HepG2 (cell line): ENCODE measurements around the gene KCNK7. TPM values are rescaled to one million over a fixed set of nuclear protein-coding genes. Genes with fewer than 3 reads are reported as not detected.

ENCODE experiments used
- ARNT ChIP-seq: fragments of 450-650 bp; IDR thresholded peaks from 2 replicates; pipeline ENCODE4 v1.6.1; 2017
- KLF12 ChIP-seq: sonication (generic); formaldehyde crosslinking; IDR thresholded peaks from 2 replicates; pipeline ENCODE4 v1.4.0; 2020; ENCODE audit warnings: missing genetic modification reagents, borderline replicate concordance
- MED13 ChIP-seq: sonication (generic); formaldehyde crosslinking; IDR thresholded peaks from 2 replicates; pipeline ENCODE4 v1.5.0; 2020; ENCODE audit warnings: missing genetic modification reagents
- ZBTB38 ChIP-seq: sonication (generic); formaldehyde crosslinking; IDR thresholded peaks from 2 replicates; pipeline ENCODE4 v1.5.1; 2020; ENCODE audit warnings: mild to moderate bottlenecking, missing genetic modification reagents
- ZNF530 ChIP-seq: sonication (generic); formaldehyde crosslinking; IDR thresholded peaks from 2 replicates; pipeline ENCODE4 v1.5.0; 2020; ENCODE audit warnings: low read depth, mild to moderate bottlenecking, missing genetic modification reagents
- ZNF772 ChIP-seq: sonication (generic); formaldehyde crosslinking; IDR thresholded peaks from 2 replicates; pipeline ENCODE4 v1.5.0; 2020; ENCODE audit warnings: mild to moderate bottlenecking, missing genetic modification reagents
- polyA plus RNA-seq, 8 experiments: library from polyadenylated mRNA; depleted of rRNA in 3 of 8; stranded (reverse) in 7 of 8; unstranded in 1 of 8; fragments of >200 nt; fragmentation: Illumina TruSeq in 4 of 8; extraction: Trizol in 4 of 8; gene quantifications; 2 replicates each; pipeline versions ENCODE4 v1.2.1 to v1.2.3, GENCODE V29; 2011 to 2016; ENCODE audit warnings: low read depth in 4 of 8, missing spikeins in 1 of 8, mixed read lengths in 1 of 8; ENCODE audit not compliant: insufficient read depth in 1 of 8
- total RNA-seq, 5 experiments: library from RNA; depleted of rRNA; stranded (reverse); fragments of >200 nt; fragmentation: Illumina TruSeq; extraction: Trizol; gene quantifications; 2 replicates each; pipeline ENCODE4 v1.2.3, GENCODE V29; 2016; ENCODE audit warnings: low read depth in 1 of 5
- TF ChIP-seq, protein P1 (sequence below), 2 experiments: fragments of 450-650 bp in 1 of 2; sonication (generic) in 1 of 2; formaldehyde crosslinking in 1 of 2; IDR thresholded peaks; 2 replicates each; pipeline versions ENCODE4 v1.6.1 to v1.8.0; 2016 to 2022; ENCODE audit warnings: antibody characterized with exemption in 1 of 2, mild to moderate bottlenecking in 1 of 2, missing genetic modification reagents in 1 of 2
- TF ChIP-seq, protein P2 (sequence below): sonication (generic); formaldehyde crosslinking; IDR thresholded peaks from 2 replicates; pipeline ENCODE4 v1.5.0; 2020; ENCODE audit warnings: mild to moderate bottlenecking, missing genetic modification reagents
- TF ChIP-seq, protein P3 (sequence below): IDR thresholded peaks from 2 replicates; pipeline ENCODE4 v1.6.1; 2016; ENCODE audit warnings: control low read depth
- TF ChIP-seq, protein P4 (sequence below): sonication (generic); formaldehyde crosslinking; IDR thresholded peaks from 2 replicates; pipeline ENCODE4 v1.8.0; 2022; ENCODE audit warnings: missing genetic modification reagents, mild to moderate bottlenecking, borderline replicate concordance

Gene KCNK7
- total and polyA plus RNA-seq, 2 of the 13 experiments (the other 11 are each of a cell fraction or from before 2014, with no cell fraction given): 0.11 TPM; not detected in 1

DNA sequence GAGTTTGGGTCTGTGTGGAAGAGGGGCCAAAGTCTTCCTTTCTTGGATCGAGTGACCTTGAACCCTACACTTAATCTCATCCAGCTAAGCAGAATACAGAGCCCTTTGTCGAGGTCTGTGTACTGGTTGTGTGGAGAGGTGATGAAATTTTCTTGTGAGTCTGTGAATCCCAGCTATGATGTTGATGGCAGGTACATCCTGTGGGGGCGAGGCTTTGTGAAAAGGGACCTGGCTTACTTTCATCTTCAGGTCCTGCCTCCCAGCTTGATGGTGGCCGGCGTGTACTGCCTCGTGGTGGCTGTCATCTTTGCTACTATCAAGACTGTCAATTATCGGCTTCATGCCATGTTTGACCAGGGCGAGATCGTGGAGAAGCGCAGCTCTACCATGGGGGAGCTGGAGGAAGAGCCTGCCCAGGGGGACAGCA is 21.0 kb upstream of the KCNK7 start (continued):
- TF ChIP-seq, protein P1, sequence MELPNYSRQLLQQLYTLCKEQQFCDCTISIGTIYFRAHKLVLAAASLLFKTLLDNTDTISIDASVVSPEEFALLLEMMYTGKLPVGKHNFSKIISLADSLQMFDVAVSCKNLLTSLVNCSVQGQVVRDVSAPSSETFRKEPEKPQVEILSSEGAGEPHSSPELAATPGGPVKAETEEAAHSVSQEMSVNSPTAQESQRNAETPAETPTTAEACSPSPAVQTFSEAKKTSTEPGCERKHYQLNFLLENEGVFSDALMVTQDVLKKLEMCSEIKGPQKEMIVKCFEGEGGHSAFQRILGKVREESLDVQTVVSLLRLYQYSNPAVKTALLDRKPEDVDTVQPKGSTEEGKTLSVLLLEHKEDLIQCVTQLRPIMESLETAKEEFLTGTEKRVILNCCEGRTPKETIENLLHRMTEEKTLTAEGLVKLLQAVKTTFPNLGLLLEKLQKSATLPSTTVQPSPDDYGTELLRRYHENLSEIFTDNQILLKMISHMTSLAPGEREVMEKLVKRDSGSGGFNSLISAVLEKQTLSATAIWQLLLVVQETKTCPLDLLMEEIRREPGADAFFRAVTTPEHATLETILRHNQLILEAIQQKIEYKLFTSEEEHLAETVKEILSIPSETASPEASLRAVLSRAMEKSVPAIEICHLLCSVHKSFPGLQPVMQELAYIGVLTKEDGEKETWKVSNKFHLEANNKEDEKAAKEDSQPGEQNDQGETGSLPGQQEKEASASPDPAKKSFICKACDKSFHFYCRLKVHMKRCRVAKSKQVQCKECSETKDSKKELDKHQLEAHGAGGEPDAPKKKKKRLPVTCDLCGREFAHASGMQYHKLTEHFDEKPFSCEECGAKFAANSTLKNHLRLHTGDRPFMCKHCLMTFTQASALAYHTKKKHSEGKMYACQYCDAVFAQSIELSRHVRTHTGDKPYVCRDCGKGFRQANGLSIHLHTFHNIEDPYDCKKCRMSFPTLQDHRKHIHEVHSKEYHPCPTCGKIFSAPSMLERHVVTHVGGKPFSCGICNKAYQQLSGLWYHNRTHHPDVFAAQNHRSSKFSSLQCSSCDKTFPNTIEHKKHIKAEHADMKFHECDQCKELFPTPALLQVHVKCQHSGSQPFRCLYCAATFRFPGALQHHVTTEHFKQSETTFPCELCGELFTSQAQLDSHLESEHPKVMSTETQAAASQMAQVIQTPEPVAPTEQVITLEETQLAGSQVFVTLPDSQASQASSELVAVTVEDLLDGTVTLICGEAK (IDR thresholded peaks at IDR 0.05): no peak
- TF ChIP-seq, protein P1 (CRISPR knock-in tag; IDR thresholded peaks at IDR 0.05): no peak
- TF ChIP-seq, protein P2, sequence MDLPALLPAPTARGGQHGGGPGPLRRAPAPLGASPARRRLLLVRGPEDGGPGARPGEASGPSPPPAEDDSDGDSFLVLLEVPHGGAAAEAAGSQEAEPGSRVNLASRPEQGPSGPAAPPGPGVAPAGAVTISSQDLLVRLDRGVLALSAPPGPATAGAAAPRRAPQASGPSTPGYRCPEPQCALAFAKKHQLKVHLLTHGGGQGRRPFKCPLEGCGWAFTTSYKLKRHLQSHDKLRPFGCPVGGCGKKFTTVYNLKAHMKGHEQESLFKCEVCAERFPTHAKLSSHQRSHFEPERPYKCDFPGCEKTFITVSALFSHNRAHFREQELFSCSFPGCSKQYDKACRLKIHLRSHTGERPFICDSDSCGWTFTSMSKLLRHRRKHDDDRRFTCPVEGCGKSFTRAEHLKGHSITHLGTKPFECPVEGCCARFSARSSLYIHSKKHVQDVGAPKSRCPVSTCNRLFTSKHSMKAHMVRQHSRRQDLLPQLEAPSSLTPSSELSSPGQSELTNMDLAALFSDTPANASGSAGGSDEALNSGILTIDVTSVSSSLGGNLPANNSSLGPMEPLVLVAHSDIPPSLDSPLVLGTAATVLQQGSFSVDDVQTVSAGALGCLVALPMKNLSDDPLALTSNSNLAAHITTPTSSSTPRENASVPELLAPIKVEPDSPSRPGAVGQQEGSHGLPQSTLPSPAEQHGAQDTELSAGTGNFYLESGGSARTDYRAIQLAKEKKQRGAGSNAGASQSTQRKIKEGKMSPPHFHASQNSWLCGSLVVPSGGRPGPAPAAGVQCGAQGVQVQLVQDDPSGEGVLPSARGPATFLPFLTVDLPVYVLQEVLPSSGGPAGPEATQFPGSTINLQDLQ (CRISPR knock-in tag): no peak
- TF ChIP-seq, protein P3, sequence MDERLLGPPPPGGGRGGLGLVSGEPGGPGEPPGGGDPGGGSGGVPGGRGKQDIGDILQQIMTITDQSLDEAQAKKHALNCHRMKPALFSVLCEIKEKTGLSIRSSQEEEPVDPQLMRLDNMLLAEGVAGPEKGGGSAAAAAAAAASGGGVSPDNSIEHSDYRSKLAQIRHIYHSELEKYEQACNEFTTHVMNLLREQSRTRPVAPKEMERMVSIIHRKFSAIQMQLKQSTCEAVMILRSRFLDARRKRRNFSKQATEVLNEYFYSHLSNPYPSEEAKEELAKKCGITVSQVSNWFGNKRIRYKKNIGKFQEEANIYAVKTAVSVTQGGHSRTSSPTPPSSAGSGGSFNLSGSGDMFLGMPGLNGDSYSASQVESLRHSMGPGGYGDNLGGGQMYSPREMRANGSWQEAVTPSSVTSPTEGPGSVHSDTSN (CRISPR knock-in tag): no peak
- TF ChIP-seq, protein P4, sequence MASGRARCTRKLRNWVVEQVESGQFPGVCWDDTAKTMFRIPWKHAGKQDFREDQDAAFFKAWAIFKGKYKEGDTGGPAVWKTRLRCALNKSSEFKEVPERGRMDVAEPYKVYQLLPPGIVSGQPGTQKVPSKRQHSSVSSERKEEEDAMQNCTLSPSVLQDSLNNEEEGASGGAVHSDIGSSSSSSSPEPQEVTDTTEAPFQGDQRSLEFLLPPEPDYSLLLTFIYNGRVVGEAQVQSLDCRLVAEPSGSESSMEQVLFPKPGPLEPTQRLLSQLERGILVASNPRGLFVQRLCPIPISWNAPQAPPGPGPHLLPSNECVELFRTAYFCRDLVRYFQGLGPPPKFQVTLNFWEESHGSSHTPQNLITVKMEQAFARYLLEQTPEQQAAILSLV (CRISPR knock-in tag): no peak
- TF ChIP-seq ZNF772: no peak
- no peak for TF ChIP-seq MED13 (CRISPR knock-in tag)
- TF ChIP-seq ZNF530 (CRISPR knock-in tag): no peak
- no peak for TF ChIP-seq ZBTB38 (CRISPR knock-in tag)
- TF ChIP-seq ARNT: no peak
- no peak for TF ChIP-seq KLF12 (CRISPR knock-in tag)
